Measurements from ENCODE around the gene SBNO2. TPM values are rescaled to one million over a fixed set of nuclear protein-coding genes. Genes with fewer than 3 reads are reported as not detected.

SBNO2 gene
- total RNA-seq, 5 donors from 2014 or later (not counting 1 experiment from before 2014, with no cell fraction given): 90.2 to 115 (median 106) TPM

DNA sequence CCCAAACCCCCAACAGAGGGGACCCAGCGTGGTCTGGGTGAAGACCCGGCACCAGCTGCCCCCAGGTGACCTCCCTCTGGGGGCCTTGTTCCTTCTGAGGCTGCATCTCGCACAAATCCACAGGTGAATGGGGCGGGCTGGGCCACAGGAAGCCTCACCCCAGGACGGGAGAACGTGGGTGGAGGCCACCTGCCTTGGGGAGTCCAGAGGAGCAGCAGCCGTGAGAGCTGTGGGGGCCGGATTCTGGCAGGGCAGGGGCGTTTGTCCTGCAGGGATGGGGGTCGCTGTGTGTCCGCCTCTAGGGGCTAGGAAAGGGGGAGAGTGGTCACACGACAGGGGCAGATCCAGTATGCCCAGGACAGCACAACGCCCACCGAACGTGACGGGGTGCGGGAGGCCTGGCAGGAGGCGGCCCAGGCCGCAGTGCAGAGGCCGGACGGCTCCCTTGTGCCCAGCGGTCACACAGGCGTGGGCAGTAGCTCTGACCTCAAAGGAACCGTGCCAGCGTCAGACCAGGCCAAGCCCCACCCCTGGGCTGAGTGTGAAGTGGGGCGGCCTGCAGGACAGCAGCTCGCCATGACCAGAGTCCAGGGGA lies 85.6 kb downstream of the SBNO2 start:
- Mint-ChIP-seq H3K36me3 (peaks cover 21% of the 10 kb centered on the region), H3K9me3 (no peaks in the 10 kb centered on the region), H3K27ac (peak overlapping the region; percentile 90 to 95), H3K27me3 (no peaks in the 10 kb centered on the region), H3K4me1 (peaks cover 41 to 58% (median 54%) of the 10 kb centered on the region in 3 donors), H3K4me3 (peak overlapping the region in 2 of 3 donors; percentile 17 to 76)
- WGBS (ENCODE audit: insufficient coverage): 75% methylated on average over 18 of the region's 27 CpGs
- DNase-seq: peak in 2 of 35 experiments; percentile 49 to 60
- POLR2A ChIA-PET: interaction anchor here (0.6 to 0.9 kb wide), 2 partner anchors 14 to 90 kb away, joined by 6 to 8 read pairs; no protein-coding TSS in a partner anchor
- Histone ChIP-seq H3K27me3 (replicated peaks in 1 of 2; ENCODE audit: control insufficient read depth in 2 of 2, extremely low read depth in 1 of 2, insufficient read depth in 2 of 2, low read length in 1 of 2) (no peaks in the 10 kb centered on the region), H3K9me3 (no peaks in the 10 kb centered on the region), H3K4me1 (ENCODE audit: control insufficient read depth in 1 of 2, extremely low read depth in 1 of 2, insufficient read depth in 2 of 2, low read length in 2 of 2) (peaks cover 16 to 89% of the 10 kb centered on the region in 2 experiments), H3K4me3 (ENCODE audit: control insufficient read depth in 1 of 2, extremely low read depth in 1 of 2, low read length in 1 of 2) (no peak overlapping the region), H3K36me3 (ENCODE audit: control insufficient read depth in 2 of 2, extremely low read depth in 1 of 2, insufficient read depth in 1 of 2, low read length in 1 of 2) (peaks cover 35 to 65% of the 10 kb centered on the region in 2 donors), H3K27ac (ENCODE audit: low read length) (peak overlapping the region; percentile 67)
- CTCF ChIA-PET: no interaction called here
- ATAC-seq (replicated peaks in 1 of 4): peak; percentile 8 to 35 (median 22)

DNA sequence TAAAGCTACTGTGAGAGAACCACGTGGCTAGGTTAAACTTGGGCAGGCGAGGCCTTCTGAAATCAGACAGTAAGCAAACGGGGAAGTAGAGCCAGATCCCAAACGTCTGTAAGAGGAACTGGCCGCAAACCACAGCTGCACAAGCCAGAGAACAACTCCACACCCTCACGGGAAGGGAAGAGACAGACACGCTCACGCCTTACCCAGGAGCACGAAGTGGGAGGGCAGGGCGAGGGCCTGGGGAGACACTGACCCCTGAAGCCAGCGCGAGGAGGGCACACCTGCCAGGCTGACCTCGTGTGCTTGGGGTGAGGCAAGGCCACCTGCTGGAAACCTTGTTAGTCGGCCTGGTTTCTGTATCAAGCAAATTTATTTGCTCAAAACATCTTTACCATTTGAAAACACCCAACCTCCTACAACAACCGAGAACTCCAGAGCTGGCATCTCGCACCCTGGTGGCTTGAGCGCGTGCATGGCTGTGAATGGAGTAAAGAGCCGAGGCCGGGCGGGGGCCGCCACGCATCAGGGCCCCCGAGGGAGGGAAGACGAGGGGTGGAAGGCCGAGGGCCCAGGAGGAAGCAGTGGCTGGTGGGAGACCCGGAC lies 86.2 kb downstream of the SBNO2 start:
- no peaks in the 10 kb centered on the region for H3K9me3 ChIP-seq
- peak overlapping the region; percentile 67 for H3K27ac ChIP-seq (ENCODE audit: low read length)
- CTCF ChIA-PET: no interaction called here
- Mint-ChIP-seq H3K9me3 (no peaks in the 10 kb centered on the region), H3K27ac (peak overlapping the region; percentile 90 to 95), H3K36me3 (peaks cover 22% of the 10 kb centered on the region), H3K27me3 (no peaks in the 10 kb centered on the region), H3K4me3 (peak overlapping the region; percentile 49 to 76 (median 51)), H3K4me1 (peaks cover 36 to 53% (median 50%) of the 10 kb centered on the region in 3 donors)
- no peaks in the 10 kb centered on the region for H3K27me3 ChIP-seq (replicated peaks in 1 of 2; ENCODE audit: control insufficient read depth in 2 of 2, extremely low read depth in 1 of 2, insufficient read depth in 2 of 2, low read length in 1 of 2)
- POLR2A ChIA-PET: interaction anchor here in 1 of 2 donors (0.9 to 1.2 kb wide), 2 partner anchors 13 to 181 kb away, joined by 4 to 6 read pairs; partner anchors contain the start of gene CIRBP
- peaks cover 40 to 70% of the 10 kb centered on the region in 2 donors for H3K36me3 ChIP-seq (ENCODE audit: control insufficient read depth in 2 of 2, extremely low read depth in 1 of 2, insufficient read depth in 1 of 2, low read length in 1 of 2)
- H3K4me3 ChIP-seq (ENCODE audit: control insufficient read depth in 1 of 2, extremely low read depth in 1 of 2, low read length in 1 of 2): no peak overlapping the region
- DNase-seq: peak in 18 of 35 experiments; percentile 40 to 74 (median 54)
- WGBS (ENCODE audit: insufficient coverage): 4% methylated on average over 10 of the region's 27 CpGs
- ATAC-seq (replicated peaks in 1 of 4): peak; percentile 29 to 38 (median 30)
- peaks cover 16 to 89% of the 10 kb centered on the region in 2 experiments for H3K4me1 ChIP-seq (ENCODE audit: control insufficient read depth in 1 of 2, extremely low read depth in 1 of 2, insufficient read depth in 2 of 2, low read length in 2 of 2)

DNA sequence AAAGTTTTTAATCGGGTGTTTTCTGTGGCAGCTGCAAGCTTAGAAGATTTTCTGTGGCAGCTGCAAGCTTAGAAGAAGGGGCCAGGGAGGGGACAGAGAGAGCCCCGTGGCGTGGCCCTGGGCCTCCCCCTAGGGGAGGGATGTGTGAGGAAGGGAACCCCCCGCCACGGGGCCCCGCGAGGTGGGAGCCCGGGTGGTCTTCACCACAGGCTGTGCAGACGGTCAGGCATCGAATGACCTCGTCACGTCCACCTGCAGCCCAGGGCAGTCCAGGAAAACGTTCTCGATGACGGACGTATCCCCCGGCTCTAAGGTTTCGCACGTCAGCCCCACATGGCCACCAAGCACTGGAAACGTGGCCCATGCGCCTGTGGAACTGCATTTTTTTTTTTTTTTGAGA lies 87.5 kb downstream of the SBNO2 start:
- ATAC-seq (replicated peaks in 1 of 4) (no peak), DNase-seq (peak in 1 of 35 experiments; percentile 36)
- Histone ChIP-seq H3K27me3 (replicated peaks in 1 of 2; ENCODE audit: control insufficient read depth in 2 of 2, extremely low read depth in 1 of 2, insufficient read depth in 2 of 2, low read length in 1 of 2) (no peaks in the 10 kb centered on the region), H3K27ac (ENCODE audit: low read length) (peak overlapping the region; percentile 67), H3K4me1 (ENCODE audit: control insufficient read depth in 1 of 2, extremely low read depth in 1 of 2, insufficient read depth in 2 of 2, low read length in 2 of 2) (peaks cover 17 to 96% of the 10 kb centered on the region in 2 experiments), H3K36me3 (ENCODE audit: control insufficient read depth in 2 of 2, extremely low read depth in 1 of 2, insufficient read depth in 1 of 2, low read length in 1 of 2) (peaks cover 38 to 73% of the 10 kb centered on the region in 2 donors), H3K9me3 (no peaks in the 10 kb centered on the region), H3K4me3 (ENCODE audit: control insufficient read depth in 1 of 2, extremely low read depth in 1 of 2, low read length in 1 of 2) (no peak overlapping the region)
- CTCF ChIA-PET: no interaction called here
- Mint-ChIP-seq H3K27ac (peak overlapping the region in 1 of 2 donors; percentile 52), H3K36me3 (peaks cover 22% of the 10 kb centered on the region), H3K4me3 (peak overlapping the region in 1 of 3 donors; percentile 76), H3K4me1 (peaks cover 38 to 59% (median 56%) of the 10 kb centered on the region in 3 donors), H3K27me3 (no peaks in the 10 kb centered on the region), H3K9me3 (no peaks in the 10 kb centered on the region)
- 62% methylated on average over 17 of the region's 21 CpGs for WGBS (ENCODE audit: insufficient coverage)
- POLR2A ChIA-PET: interaction anchor here (0.6 to 0.7 kb wide), 4 partner anchors 9 to 45 kb away, joined by 3 read pairs; no protein-coding TSS in a partner anchor

GRCh38 chr19:1085676-1086442 lies 88.2 kb downstream of the SBNO2 start:
- ATAC-seq (replicated peaks in 1 of 4) (no peak), DNase-seq (no peak)
- POLR2A ChIA-PET: interaction anchor here (0.6 kb wide), 3 partner anchors 8 to 45 kb away, joined by 3 read pairs; no protein-coding TSS in a partner anchor
- WGBS (ENCODE audit: insufficient coverage): 90% methylated on average over 32 of the region's 38 CpGs
- CTCF ChIA-PET: no interaction called here
- H3K9me3 Mint-ChIP-seq: no peaks in the 10 kb centered on the region
- H3K27ac Mint-ChIP-seq: peak overlapping the region; percentile 44 to 68
- H3K4me1 ChIP-seq (ENCODE audit: control insufficient read depth in 1 of 2, extremely low read depth in 1 of 2, insufficient read depth in 2 of 2, low read length in 2 of 2): peaks cover 23 to 97% of the 10 kb centered on the region in 2 experiments
- H3K36me3 ChIP-seq (ENCODE audit: control insufficient read depth in 2 of 2, extremely low read depth in 1 of 2, insufficient read depth in 1 of 2, low read length in 1 of 2): peaks cover 43 to 73% of the 10 kb centered on the region in 2 donors
- H3K27me3 Mint-ChIP-seq: no peaks in the 10 kb centered on the region
- peaks cover 26% of the 10 kb centered on the region for H3K36me3 Mint-ChIP-seq
- peak overlapping the region in 1 of 3 donors; percentile 62 for H3K4me3 Mint-ChIP-seq
- H3K4me1 Mint-ChIP-seq: peaks cover 44 to 63% (median 60%) of the 10 kb centered on the region in 3 donors
- H3K4me3 ChIP-seq (ENCODE audit: control insufficient read depth in 1 of 2, extremely low read depth in 1 of 2, low read length in 1 of 2): no peak overlapping the region
- H3K27me3 ChIP-seq (replicated peaks in 1 of 2; ENCODE audit: control insufficient read depth in 2 of 2, extremely low read depth in 1 of 2, insufficient read depth in 2 of 2, low read length in 1 of 2): no peaks in the 10 kb centered on the region
- peak overlapping the region; percentile 67 for H3K27ac ChIP-seq (ENCODE audit: low read length)
- H3K9me3 ChIP-seq: no peaks in the 10 kb centered on the region

GRCh38 chr19:1085053-1085658 lies 88.9 kb downstream of the SBNO2 start:
- Histone ChIP-seq H3K4me3 (ENCODE audit: control insufficient read depth in 1 of 2, extremely low read depth in 1 of 2, low read length in 1 of 2) (no peak overlapping the region), H3K9me3 (no peaks in the 10 kb centered on the region), H3K27ac (ENCODE audit: low read length) (no peak overlapping the region), H3K27me3 (replicated peaks in 1 of 2; ENCODE audit: control insufficient read depth in 2 of 2, extremely low read depth in 1 of 2, insufficient read depth in 2 of 2, low read length in 1 of 2) (no peaks in the 10 kb centered on the region), H3K36me3 (ENCODE audit: control insufficient read depth in 2 of 2, extremely low read depth in 1 of 2, insufficient read depth in 1 of 2, low read length in 1 of 2) (peaks cover 50 to 74% of the 10 kb centered on the region in 2 donors), H3K4me1 (ENCODE audit: control insufficient read depth in 1 of 2, extremely low read depth in 1 of 2, insufficient read depth in 2 of 2, low read length in 2 of 2) (peaks cover 28 to 98% of the 10 kb centered on the region in 2 experiments)
- DNase-seq (no peak), ATAC-seq (replicated peaks in 1 of 4) (no peak)
- Mint-ChIP-seq H3K27ac (peak overlapping the region; percentile 68 to 77), H3K4me1 (peaks cover 44 to 66% (median 63%) of the 10 kb centered on the region in 3 donors), H3K4me3 (peak overlapping the region in 1 of 3 donors; percentile 62), H3K9me3 (no peaks in the 10 kb centered on the region), H3K36me3 (peaks cover 29% of the 10 kb centered on the region), H3K27me3 (no peaks in the 10 kb centered on the region)
- WGBS (ENCODE audit: insufficient coverage): 87% methylated on average over 3 of the region's 8 CpGs
- CTCF ChIA-PET: interaction anchor here in 1 of 2 donors (0.6 kb wide), 1 partner anchor 62 kb away, joined by 4 read pairs; no protein-coding TSS in a partner anchor
- POLR2A ChIA-PET: interaction anchor here in 1 of 2 donors (0.5 kb wide), 1 partner anchor 11 kb away, joined by 3 read pairs; no protein-coding TSS in a partner anchor
